Erythroblast (primary cell): Measurements from ENCODE around the gene ELANE.

ENCODE experiments used
- GATA1 ChIP-seq: IDR thresholded peaks from 2 replicates; pipeline ENCODE4 v1.6.1; 2011; ENCODE audit warnings: low read depth, mild to moderate bottlenecking, control low read depth, low read length, moderate library complexity
- POLR2A ChIP-seq: IDR thresholded peaks from 2 replicates; pipeline ENCODE4 v1.6.1; 2011; ENCODE audit warnings: mild to moderate bottlenecking, low read length

DNA sequence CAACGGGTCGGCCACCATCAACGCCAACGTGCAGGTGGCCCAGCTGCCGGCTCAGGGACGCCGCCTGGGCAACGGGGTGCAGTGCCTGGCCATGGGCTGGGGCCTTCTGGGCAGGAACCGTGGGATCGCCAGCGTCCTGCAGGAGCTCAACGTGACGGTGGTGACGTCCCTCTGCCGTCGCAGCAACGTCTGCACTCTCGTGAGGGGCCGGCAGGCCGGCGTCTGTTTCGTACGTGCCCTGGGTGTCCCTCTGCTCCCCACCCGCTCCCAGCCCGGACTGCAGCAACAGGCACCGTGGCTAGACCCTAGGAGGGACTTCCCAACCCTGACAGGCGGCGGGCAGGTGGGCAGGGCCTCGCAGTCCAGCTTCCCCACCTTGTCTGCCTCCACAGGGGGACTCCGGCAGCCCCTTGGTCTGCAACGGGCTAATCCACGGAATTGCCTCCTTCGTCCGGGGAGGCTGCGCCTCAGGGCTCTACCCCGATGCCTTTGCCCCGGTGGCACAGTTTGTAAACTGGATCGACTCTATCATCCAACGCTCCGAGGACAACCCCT lies 3.5 kb downstream of the ELANE start:
- TF ChIP-seq POLR2A (no peak), GATA1 (no peak)
